ENCODE measurements around the gene USH1C. TPM values are rescaled to one million over a fixed set of nuclear protein-coding genes. Genes with fewer than 3 reads are reported as not detected.

The USH1C gene
- total and polyA plus RNA-seq, 2 of the 4 experiments (the other 2 are of a cell fraction), result not detected

GRCh38 chr11:17445240-17445795, 98.9 kb downstream of the USH1C start:
- no peak for ATAC-seq (ENCODE audit: low read depth)
- no CpG with 5 or more reads among the region's 5 CpGs for WGBS, 2 experiments (ENCODE audit: extremely low coverage in 2 of 2, insufficient read length in 1 of 2)
- no peak overlapping the region for H3K9ac ChIP-seq (ENCODE audit: low read depth, low read length)
- no peak overlapping the region for H3K56ac ChIP-seq (ENCODE audit: extremely low read depth, insufficient read depth, low read length)
- H3K23ac ChIP-seq (ENCODE audit: low read depth, low read length), result no peak overlapping the region
- H3K4me1 ChIP-seq (ENCODE audit: control insufficient read depth, insufficient read depth, low read length), result no peaks in the 10 kb centered on the region
- H3K4me2 ChIP-seq (ENCODE audit: low read depth, low read length), result no peak overlapping the region
- H4K20me1 ChIP-seq (ENCODE audit: insufficient read depth, low read length), result no peaks in the 10 kb centered on the region
- TF ChIP-seq RCOR1 (IDR thresholded peaks at IDR 0.05; ENCODE audit: insufficient replicate concordance, low read length) (no peak), MAZ (IDR thresholded peaks at IDR 0.05; ENCODE audit: borderline replicate concordance, low read depth, low read length) (no peak), RAD21 (IDR thresholded peaks at IDR 0.05; ENCODE audit: low read length) (no peak), MXI1 (IDR thresholded peaks at IDR 0.05; ENCODE audit: borderline replicate concordance, low read depth, low read length) (no peak), ELK1 (IDR thresholded peaks at IDR 0.05; ENCODE audit: borderline replicate concordance, low read depth, low read length) (no peak), CEBPB (IDR thresholded peaks at IDR 0.05; ENCODE audit: low read depth, low read length) (no peak), POLR2A (IDR thresholded peaks at IDR 0.05; ENCODE audit: low read depth, low read length) (no peak), SMC3 (IDR thresholded peaks at IDR 0.05; ENCODE audit: low read depth, low read length) (no peak)
- no peak overlapping the region for H4K8ac ChIP-seq (ENCODE audit: low read depth in 2 of 2, low read length in 2 of 2)
- no peak overlapping the region for H3K14ac ChIP-seq (replicated peaks; ENCODE audit: low read depth, low read length)
- dilution Hi-C loops (cut with HindIII; ENCODE audit: low sequenced_read_pairs, unreplicated experiment), result no loop called here
- no peak overlapping the region for H3K18ac ChIP-seq (ENCODE audit: low read depth, low read length)
- no peaks in the 10 kb centered on the region for H3K36me3 ChIP-seq (ENCODE audit: control insufficient read depth, insufficient read depth, low read length)
- H3K27me3 ChIP-seq (ENCODE audit: control insufficient read depth, insufficient read depth, low read length), result peaks cover 2% of the 10 kb centered on the region
- H2BK15ac ChIP-seq (ENCODE audit: low read depth, low read length), result no peak overlapping the region
- H2BK5ac ChIP-seq (ENCODE audit: low read depth, low read length, poor library complexity, severe bottlenecking), result no peak overlapping the region
- H2BK20ac ChIP-seq (ENCODE audit: low read depth, low read length), result no peak overlapping the region
- DNase-seq, result no peak
- H3K9me1 ChIP-seq (ENCODE audit: insufficient read depth, low read length), result no peaks in the 10 kb centered on the region
- H3K79me1 ChIP-seq (ENCODE audit: low read depth in 1 of 2, low read length in 2 of 2), result no peaks in the 10 kb centered on the region
- H3K4me3 ChIP-seq (ENCODE audit: insufficient read depth, low read depth, low read length), result no peak overlapping the region
- no peak overlapping the region for H2AK5ac ChIP-seq (ENCODE audit: low read depth, low read length)
- H4K5ac ChIP-seq (ENCODE audit: low read depth, low read length), result no peak overlapping the region
- H4K91ac ChIP-seq (ENCODE audit: insufficient read depth, low read depth, low read length), result no peak overlapping the region
- POLR2A ChIA-PET (ENCODE audit: unreplicated experiment), result no interaction called here
- H2BK120ac ChIP-seq (ENCODE audit: low read depth, low read length), result no peak overlapping the region
- H2AFZ ChIP-seq (replicated peaks; ENCODE audit: low read length, poor library complexity), result no peak overlapping the region
- CTCF ChIA-PET, result no interaction called here
- no peak overlapping the region for H3K27ac ChIP-seq (ENCODE audit: insufficient read depth, low read length)
- H2AK9ac ChIP-seq (replicated peaks; ENCODE audit: low read depth, low read length, poor library complexity), result no peak overlapping the region
- BruUV-seq (replicated peaks), result no TSS peak
- in situ Hi-C loops (cut with MboI; ENCODE audit: low sequenced_read_pairs), result no loop called here
- no peaks in the 10 kb centered on the region for H3K9me3 ChIP-seq (ENCODE audit: control insufficient read depth, insufficient read depth, low read length)
- intact Hi-C loops (cut with micrococcal nuclease), result no loop called here
- no peak overlapping the region for H3K4ac ChIP-seq (ENCODE audit: low read depth, low read length)

Data from IMR-90 (cell line).